HG02884 (cell line): ENCODE measurements around the gene OPTC.
"Not testable (repeated sequence)": the region's sequence is repeated elsewhere in the genome, so short reads cannot be mapped to it uniquely, and the experiment has no call there.

Experiments
- ATAC-seq: cut with Tn5 transposase; IDR thresholded peaks from one replicate; pipeline ENCODE4 v1.9.1; 2021; ENCODE audit warnings: mild to moderate bottlenecking, moderate library complexity; ENCODE audit not compliant: unreplicated experiment

OPTC gene

GRCh38 chr1:203516184-203516583, 22.2 kb downstream of the OPTC start:
- no peak for ATAC-seq

- ATAC-seq = no peak
Measured at GRCh38 chr1:203516906-203517305, 23.0 kb downstream of the OPTC start.

GRCh38 chr1:203517426-203518110, 23.6 kb downstream of the OPTC start:
- no peak for ATAC-seq

- not testable (repeated sequence) for ATAC-seq
Measured at GRCh38 chr1:203518139-203518538, 24.2 kb downstream of the OPTC start.

GRCh38 chr1:203518541-203518940, 24.6 kb downstream of the OPTC start:
- no peak for ATAC-seq

GRCh38 chr1:203519053-203519840, 25.3 kb downstream of the OPTC start:
- ATAC-seq = no peak

- no peak for ATAC-seq
Measured at GRCh38 chr1:203519896-203520295, 25.9 kb downstream of the OPTC start.

GRCh38 chr1:203520315-203520714, 26.4 kb downstream of the OPTC start:
- no peak for ATAC-seq

- no peak for ATAC-seq
Measured at GRCh38 chr1:203521074-203521794, 27.3 kb downstream of the OPTC start.

GRCh38 chr1:203521812-203522211, 27.9 kb downstream of the OPTC start:
- ATAC-seq = no peak

GRCh38 chr1:203522237-203522636, 28.3 kb downstream of the OPTC start:
- no peak for ATAC-seq

GRCh38 chr1:203523667-203524066, 29.7 kb downstream of the OPTC start:
- ATAC-seq = no peak

- no peak for ATAC-seq
Measured at GRCh38 chr1:203524152-203524551, 30.2 kb downstream of the OPTC start.

- ATAC-seq = no peak
Measured at GRCh38 chr1:203524824-203525223, 30.9 kb downstream of the OPTC start.

GRCh38 chr1:203525685-203526084, 31.7 kb downstream of the OPTC start:
- ATAC-seq = no peak

GRCh38 chr1:203526130-203526529, 32.2 kb downstream of the OPTC start:
- no peak for ATAC-seq

GRCh38 chr1:203526572-203526971, 32.6 kb downstream of the OPTC start:
- ATAC-seq = no peak

GRCh38 chr1:203527013-203527412, 33.1 kb downstream of the OPTC start:
- no peak for ATAC-seq

- no peak for ATAC-seq
Measured at GRCh38 chr1:203528063-203528462, 34.1 kb downstream of the OPTC start.

- no peak for ATAC-seq
Measured at GRCh38 chr1:203528976-203529835, 35.3 kb downstream of the OPTC start.

GRCh38 chr1:203531063-203531462, 37.1 kb downstream of the OPTC start:
- ATAC-seq = no peak
